ENCODE measurements around the gene CCDC88C. TPM values are rescaled to one million over a fixed set of nuclear protein-coding genes. Genes with fewer than 3 reads are reported as not detected.
"Not testable (repeated sequence)": the region's sequence is repeated elsewhere in the genome, so short reads cannot be mapped to it uniquely, and the experiment has no call there.

CCDC88C gene
- total RNA-seq, 1 donor from 2014 or later: 7.2 TPM

DNA sequence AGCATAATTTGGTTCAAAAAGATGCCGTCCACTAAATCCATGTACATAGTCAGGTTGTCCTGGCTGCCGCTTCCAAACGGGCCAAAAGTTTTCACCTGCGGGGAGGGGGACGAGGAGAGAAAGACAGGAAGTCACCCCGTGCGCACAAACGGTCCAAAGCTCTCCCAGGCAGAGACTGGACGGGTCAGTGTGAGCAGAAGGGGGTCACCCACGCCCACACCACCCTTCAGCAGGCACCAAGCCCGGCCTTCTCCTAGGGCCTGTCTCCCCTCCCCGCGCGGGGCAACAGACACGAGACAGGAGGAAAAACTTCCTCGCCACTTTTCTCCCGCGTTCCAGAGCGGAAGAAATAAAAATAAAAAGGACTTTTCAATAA is 888 bp downstream of the CCDC88C start:
- no peak for DNase-seq (ENCODE audit: low read depth)

DNA sequence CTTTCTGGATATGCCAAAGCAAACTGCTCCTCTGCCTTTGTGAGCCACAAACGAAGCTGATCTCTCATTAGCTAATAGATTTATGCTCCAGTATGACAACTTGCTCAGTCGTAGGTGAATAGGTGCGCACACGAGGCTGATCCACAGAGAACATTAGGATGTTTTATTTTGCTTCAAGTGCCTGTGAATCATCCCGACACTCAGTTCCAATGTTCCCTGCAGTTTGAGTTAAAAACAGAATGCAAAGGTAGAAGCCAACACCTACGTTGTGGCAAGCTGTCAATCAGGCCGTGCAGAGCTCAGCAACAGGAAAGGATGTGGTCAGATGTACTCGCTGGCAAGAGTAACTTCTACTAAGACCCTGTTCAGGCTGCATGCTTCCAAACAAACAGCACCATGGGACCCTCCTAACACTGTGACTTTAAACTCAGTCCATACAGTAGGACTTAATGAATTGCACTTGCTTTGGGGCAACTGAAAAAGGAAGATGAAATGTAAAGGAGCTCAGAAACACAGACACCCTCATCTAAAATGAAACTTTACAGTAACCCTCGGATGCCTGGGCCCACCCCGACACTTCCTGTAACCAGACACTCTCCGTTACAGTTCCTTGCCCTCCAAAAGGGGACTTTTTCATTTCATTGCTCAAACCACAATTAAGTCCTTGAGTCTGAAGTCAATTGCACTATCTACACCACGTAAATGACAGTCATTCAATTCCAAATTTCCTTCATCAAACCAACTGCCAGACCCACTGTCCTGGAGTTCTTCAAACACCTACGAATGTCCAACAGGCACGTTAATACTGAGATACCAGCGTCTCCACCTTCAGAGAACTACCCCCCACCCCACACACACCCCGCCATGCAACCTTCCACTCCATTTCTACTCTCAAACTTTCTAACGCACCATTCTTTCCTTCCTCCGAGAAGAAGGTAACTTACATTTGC is 1.6 kb downstream of the CCDC88C start:
- DNase-seq (ENCODE audit: low read depth): no peak

DNA sequence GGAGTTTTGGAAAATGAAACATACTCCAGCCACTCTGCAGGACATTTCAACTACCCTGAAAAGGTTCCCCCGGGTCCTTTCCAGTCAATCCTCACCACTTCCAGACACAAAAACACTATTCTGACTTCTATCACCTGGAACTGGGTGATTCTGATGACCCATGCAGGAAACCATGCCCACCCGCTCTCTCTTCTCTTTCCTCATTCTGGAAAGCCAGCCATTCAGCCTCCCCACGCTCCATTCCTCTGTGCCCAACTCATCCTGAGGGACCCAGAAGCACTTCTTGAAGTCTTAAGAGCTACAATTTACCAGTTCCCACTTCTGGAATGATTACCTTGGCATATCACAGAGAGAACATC is 3.2 kb downstream of the CCDC88C start:
- DNase-seq (ENCODE audit: low read depth): no peak

DNA sequence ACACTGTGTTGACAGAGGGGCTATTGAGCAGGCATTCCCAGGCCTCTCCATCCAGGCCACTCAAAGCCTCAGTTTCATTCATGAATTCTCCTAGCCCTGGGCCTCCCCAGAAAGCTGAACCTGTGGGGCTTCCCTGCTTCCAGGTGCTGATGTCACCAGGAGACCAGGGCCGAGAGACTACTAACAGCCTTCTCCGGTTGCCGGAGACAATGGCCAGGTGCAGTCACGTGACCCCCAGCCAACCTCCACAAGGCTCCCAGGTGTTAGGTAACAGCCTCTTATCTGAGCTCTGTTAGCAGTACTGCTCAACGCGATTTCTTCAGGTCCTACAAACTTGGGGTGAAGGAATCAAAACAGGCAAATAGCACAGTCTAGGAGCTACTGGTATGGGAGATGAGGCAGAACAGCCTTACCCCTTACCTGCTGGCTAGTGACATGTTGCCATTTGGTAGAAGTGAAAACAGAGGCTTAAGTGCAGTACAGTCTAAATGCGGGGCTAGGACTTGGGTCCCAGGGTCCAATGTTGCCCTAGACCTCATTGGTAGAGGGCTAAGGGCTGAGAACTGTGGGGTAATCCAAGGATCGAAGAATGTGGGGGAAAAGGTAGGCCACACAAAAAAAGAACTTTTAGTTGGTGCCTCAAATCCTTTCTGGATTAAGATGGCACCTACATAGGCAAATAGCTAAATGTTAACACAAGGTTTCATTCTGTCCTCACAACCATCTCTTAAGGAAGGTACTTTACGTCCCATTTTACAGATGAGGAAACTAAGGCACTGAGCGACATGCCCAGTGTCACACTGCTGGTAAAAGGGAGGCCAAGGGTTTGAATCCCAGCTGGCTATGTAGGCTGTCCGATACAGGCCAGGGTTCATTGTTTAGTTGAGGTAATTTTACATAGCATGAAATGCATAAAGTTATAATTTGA is 3.8 kb downstream of the CCDC88C start:
- no peak for DNase-seq (ENCODE audit: low read depth)

DNA sequence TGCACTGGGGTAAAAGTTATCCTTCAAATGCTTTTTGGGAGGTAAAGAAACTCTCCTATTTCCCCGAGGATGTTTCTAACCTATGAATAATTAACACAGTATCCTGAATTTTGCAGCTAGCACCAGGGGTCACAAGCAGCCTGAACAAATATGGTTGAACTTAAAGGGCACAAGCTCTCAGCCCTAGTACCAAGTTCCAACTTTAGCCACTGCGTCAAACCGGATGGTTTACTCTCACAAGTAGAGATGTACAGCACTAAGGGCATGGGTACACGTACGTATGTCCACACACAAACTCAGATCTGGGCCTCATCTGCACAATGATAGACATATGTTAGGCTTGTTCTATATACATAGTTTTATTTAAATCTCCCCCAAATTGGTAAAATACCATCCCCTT is 4.7 kb downstream of the CCDC88C start:
- DNase-seq (ENCODE audit: low read depth): no peak

DNA sequence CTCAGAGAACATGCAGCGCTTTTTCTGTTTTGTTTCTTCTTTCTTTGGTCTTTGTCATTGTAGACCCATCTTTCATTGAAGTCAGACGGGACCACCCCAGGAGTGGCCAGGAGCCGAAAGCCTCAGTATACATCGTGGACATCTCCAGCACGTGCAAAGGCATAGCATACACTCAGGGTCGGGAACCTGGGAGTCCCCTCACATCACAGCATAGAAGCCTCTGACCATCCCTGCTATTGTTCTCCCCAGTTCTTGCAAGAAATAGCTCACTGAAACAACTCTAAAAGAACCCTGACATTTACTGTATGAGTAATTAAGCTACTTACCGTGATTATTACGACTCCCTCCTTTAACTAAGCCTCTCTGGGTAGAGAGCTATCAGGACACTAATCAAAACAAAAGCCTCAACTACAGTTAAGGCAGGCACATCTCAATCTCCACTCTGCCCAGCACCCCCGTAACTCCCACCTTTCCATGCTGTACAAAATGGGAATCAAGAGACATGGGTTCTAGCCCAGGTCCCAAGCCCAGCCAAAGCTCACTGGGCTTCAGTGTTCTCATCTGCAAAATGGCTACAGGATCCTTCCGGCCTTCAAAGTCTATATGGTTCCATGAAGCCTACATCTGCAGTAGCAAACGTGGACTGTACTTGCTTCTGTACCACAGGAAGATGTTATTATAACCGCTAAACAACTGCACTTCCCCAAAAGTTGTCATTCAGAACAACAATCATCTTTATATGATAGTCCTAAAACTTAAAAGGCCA is 6.7 kb downstream of the CCDC88C start:
- DNase-seq (ENCODE audit: low read depth): no peak

DNA sequence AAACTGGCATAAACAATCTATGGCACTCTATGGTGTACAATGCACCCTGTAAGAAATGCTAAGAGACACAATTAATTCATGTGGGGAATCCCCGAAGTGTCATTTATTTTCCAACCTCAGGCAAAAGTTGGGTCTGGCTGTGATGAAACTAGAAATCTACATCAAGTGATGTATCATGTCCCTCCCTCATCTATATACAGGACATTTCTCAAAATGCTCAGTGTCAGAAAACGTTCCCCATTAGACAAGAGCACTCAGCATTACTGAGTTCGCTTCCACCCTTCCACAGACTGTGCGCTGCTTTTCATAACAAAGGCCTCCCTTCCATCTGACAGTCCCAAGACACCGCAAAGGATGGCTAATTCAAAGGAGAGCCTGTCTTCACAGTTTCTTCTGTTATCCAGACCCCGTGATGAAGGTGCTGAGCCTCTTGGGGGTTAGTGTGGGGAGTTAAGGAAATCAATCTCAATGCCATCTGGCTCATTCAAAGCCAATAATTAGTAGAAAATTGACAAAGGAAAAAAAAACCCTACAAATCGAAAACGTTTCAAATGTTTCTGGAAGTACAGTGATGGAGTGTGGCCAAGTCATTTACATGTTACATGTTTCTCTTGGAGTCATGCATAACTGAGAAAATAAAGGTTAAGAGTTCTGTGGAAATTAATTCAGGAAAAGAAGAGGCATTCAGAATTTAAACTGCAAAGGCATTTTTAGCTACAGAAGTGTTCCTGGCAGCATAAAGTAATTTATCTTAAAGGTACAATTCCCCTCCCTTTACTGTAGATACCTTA is 7.5 kb downstream of the CCDC88C start:
- DNase-seq (ENCODE audit: low read depth): no peak

DNA sequence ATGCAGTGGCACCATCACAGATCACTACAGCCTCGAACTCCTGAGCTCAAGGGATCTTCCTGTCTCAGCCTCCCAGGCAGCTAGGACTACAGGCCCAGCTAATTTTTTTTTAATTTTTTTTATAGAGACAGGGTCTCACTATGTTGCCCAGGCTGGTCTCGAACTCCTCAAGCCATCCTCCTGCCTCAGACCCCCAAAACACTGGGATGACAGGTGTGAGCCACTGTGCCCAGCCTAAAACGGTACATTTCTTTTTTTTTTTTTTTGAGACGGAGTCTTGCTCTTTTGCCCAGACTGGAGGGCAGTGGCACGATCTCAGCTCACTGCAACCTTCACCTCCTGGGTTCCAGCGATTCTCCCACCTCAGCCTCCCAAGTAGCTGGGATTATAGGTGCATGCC is 8.4 kb downstream of the CCDC88C start:
- not testable (repeated sequence) for DNase-seq (ENCODE audit: low read depth)

DNA sequence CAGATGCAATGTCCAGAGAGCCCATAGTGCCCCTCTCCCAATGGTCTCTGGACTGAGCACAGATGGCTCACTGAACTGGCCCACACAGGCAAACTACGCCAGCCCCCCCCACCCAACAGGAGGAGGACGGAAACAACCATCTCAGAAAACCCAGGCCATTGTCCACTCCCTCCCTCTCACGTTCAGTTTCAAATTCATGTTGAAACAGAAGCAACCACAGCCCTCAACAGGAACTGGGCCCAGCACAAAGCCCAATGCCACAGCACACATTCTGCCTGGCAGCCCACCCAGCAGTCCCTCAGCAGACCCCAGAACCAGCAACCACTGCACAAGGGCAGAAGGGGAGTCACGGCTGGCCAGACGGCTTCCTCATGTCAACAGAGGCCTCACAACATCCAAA is 10.6 kb downstream of the CCDC88C start:
- no peak for DNase-seq (ENCODE audit: low read depth)

DNA sequence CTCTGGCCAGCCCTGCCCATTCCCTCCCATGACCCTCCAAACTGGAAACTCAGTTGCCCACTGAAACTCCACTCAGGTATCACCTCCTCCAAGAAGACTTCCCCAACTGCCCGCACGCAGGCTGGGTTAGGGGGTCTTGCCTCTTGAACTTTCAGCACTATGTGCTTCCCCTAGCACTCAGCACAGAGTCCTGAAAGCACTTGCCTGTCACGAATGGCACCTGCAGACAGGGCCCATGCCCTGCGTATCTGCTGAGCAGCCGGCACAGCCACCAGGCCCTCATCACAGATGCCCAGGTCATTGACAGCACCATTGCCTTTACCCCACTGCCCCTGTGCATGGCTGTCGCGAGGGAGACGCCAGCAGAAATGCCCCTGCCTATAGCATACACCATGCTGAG is 11.2 kb downstream of the CCDC88C start:
- no peak for DNase-seq (ENCODE audit: low read depth)

DNA sequence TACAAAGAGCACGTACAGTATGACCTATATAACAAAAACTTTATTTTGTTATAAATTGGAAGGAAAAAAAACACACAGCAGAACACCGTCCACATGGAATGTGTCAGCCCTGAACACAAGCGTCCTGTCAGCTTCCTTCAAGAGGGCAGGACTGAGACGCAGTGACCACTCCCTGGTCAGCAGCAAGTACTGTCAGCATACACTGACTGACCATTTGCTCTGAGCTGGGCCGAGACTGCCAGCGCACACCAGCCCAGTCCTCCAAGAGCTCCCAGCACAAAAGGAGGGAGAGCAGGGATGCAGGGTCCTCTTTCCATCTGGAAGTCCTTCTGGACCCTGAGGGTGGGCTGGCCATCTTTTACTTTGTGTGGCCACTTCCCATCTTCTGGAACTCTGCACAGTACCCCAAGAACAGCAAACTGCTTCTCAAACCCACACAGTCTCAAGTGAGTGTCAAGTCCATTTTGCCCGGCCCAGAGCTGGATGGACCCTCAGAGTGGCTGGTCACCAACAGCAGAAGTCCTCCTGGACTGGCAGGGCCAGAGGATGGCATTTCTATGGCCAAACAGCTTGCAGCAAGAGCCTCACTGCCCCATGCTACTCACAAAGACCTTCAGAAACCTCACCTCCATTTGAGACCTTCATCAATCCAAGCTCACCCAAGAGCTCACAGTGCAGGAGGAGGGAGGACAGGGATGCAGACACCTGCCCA is 11.7 kb downstream of the CCDC88C start:
- DNase-seq (ENCODE audit: low read depth): no peak

DNA sequence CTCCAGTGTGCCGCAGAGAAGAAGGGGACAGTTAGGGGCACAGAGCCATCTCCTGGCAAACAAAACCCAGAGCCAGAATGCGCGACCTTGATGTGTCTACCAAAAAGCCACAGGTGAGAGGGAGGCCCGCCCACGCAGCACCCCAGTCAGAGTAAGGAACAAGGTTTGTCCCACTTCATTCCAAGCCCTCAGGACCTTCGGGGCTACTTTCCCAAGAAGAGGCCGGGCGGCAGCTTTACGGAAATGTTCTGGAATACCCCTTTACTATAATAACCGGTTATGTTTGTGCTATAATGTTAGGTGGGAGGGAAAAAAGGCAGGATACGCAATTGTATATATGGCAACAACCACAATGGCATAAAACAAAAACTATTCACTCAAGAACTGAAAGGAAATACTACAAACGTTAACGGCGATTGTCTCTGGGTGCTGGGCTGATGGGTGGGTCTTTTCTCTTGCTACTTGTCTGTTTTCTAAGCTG is 12.3 kb downstream of the CCDC88C start:
- no peak for DNase-seq (ENCODE audit: low read depth)

DNA sequence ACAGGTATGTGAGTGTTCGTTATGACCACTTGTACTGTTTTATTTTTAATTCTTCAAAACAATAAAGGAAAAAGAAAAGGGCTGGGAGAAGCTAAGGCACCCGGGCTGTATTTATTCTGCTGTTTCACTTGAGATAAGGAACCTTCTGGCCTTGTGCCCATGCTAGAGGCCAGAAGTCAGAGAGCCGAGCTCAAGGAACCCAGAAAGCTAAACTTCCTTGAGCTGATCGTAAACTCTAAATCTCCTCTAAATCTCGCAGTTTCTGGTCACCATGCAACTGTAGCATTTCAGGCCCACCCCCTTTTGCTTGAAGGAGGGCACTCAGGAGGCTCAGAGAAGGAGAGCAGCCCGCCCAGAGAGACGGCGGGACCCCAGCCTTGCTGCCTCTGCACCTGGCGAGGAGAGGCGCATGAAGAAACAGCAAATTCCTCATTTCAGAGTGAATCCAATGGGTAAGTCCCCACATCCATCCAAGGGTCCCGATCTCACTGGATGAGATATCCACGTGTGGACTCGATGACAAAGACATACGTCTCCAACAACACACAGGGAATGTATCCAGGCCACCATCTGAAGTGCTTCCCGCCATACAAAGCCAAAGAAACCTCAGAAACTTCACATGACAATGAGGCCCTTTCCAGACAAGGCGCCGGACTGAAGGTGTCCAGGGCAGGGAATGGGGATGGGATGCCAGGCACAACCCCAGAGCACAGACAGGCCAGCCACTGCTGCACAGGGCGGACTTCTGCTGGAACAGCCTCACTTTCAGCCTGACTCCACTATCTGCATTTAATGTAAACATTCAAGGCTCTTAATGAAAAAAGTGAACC is 14.6 kb downstream of the CCDC88C start:
- no peak for DNase-seq (ENCODE audit: low read depth)

DNA sequence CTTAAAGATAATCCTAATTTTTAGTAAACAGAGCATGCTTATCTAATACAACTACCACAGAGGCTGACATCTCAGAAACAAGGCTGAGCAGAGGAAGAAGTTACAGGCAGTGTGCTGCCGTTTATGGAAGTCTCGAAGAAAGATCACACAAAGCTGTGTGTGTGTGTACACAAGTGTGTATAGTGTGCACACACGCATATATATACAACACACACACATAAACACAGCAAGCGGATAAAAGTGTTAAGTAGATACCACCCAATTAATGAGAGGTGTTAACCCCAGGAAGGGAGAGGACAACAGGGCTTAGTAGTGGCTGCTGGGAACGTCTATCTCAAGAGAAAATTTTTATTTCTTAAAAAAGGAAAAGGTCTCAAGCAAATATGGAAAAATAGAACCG is 15.3 kb downstream of the CCDC88C start:
- no peak for DNase-seq (ENCODE audit: low read depth)

DNA sequence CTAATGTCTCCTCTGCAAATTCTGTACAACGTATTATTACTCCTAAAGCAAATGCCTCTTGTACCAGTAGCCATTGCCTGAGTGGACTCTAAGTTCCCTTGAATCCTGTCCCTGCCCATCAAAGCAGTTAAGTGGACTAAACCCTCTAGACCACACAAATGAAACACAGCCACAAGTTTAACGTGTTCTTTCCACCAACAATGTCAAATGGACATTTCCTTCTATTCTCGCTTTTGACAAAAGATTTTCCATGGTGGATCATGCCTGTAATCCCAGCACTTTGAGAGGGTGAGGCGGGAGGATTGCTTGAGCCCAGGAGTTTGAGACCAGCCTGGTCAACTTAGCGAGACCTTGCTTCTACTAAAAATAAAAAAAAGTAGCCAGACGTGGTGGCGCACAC is 15.9 kb downstream of the CCDC88C start:
- DNase-seq (ENCODE audit: low read depth): no peak

DNA sequence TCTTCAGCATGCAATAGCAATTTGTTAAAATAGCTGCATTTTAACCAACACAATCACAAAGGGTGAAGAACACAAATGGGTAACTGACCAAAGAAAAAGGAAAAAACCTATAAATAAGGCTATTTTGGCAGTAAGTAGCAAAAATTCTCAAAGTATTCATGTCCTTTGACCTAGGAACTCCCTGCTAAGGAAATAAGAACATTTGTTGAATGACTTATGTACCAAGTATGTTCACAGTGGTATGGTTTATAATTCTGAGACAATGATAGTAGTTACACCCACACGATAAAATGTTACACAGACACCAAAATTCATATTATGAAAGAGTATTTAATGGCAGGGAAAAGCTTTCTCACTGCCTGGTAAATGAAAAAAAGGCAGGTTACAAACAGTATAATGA is 16.9 kb downstream of the CCDC88C start:
- DNase-seq (ENCODE audit: low read depth): no peak

DNA sequence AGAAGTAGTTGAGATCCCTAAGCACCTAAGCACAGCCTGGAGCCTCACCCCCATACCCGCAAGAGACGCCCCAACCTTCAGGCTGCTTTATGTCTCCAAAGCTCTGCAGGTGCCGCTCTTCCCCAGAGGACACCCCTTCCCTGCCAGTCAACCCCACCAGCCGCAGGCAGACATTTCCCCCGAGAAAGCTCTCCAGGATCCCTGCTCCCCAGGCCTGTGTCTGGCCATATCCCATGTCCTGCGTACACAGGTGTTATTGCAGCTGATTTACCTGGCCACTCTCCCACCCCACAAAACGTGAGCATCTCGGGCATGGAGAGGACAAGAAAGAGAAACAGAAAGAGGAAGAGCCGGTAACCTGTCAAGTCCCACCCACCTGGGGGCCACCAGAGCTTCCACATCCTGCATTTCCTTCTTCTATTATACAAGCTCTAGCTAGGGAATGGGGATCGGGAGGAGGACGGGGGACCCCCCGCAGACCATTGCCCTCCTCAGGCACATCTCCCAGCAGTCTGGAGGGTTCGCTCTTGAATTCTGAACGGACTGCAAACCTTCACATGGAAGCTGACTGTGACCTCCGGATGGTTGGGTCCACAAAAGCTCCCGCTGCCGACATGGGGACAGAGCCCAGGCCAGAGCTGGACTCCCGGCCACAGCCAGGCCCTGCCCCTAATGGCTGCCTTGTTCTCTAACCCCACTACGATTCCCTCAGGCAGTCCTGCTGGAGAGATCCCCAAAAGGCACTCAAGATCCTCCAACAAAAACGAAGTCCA is 17.6 kb downstream of the CCDC88C start:
- DNase-seq (ENCODE audit: low read depth): no peak

DNA sequence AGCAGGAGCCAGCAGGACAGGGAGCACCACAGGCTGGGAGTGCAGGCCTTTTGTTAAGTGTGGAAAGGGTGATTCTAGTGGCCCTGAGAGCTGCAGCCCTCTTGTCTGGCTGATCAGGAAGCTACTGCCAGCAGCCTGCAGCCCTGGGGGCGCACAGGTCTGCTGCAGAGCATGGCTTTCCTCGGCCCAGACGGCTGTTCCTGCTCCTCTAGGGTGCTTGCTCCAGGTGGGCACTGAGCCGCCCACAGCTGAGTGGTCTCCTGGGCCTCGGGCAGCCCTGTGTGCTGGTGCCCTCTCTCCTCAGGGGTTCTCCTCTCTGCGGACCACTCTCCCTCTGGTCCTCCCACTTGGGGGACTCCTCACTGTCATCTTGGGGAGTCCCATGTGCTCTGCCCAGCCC is 18.9 kb downstream of the CCDC88C start:
- DNase-seq (ENCODE audit: low read depth): no peak

Data from myocyte (in vitro differentiated cells).